ENCODE data around the gene COQ5.

The COQ5 gene

DNA sequence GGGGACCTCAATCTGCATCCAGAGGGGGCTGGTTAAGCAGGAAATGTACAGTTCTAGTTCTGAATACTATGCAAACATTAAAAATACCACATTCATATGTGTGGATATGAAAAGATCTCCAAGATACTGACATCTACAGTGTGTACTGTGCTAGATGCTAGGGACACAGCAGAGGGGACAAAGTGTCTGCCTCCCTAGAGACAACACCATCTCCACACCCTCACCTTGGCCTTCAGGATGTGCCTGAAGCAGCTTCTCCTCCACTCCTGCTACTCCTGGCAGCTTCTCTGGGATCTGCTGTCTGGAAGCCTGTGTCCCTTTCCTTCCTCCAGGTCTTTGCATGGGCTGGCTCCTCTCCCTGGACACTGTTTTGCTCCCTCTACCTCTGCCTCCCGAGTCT is 48.7 kb downstream of the COQ5 start:
- no peak for DNase-seq

DNA sequence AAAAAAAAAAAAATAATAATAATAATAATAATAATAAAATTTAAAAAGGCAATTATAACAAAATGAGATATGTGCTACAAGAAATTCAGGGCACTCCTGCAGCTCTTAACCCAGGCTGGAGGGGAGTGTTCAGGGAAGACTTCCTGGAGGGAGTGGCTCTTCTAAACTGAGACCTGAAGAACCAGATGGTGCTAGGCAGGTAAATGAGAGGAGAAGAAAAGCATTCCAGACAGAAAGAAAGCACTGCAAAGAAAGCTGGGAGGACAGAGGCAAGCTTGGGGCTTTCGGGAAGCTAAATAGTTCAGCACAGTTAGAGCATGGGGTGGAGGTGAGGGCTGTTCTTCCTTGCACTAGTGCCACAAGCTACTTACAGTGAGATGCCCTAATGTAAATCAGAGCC is 49.5 kb downstream of the COQ5 start:
- no peak for DNase-seq

DNA sequence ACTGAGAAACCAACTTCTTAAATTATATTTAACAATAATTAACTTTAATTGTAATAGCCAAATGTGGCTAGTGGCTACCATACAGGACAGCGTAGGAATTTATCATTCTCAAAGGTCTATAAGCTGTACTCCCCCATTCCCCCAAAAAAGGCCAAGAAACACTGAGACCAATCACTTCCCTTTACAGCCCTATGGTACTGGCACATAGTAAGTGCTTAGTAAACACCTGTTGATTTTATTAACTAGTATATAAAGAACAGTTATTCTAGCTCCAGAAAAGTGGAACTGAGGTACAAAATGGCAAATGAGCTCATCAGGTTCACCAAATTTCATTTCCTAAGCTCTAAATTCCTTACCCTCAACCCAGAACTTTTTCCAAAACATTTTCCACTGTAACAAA is 53.3 kb downstream of the COQ5 start:
- no peak for DNase-seq

DNA sequence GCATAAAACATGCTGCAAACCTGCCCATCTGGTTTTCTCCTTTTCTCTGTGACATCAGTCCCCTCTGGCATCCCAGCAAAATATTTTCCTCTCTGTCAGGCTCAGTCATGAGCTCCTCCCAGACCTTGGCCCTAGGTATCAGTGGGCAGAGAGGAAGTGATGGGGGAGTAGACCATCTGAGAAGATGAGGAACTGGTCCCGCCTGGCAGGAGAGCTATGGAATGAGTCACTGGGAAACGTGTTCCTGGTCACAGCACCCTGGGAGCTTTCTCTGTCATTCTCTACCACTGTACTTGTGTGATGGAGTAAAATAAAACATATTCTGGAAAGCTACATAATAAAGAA is 54.4 kb downstream of the COQ5 start:
- peak in 1 of 2 experiments; percentile 9 for DNase-seq

DNA sequence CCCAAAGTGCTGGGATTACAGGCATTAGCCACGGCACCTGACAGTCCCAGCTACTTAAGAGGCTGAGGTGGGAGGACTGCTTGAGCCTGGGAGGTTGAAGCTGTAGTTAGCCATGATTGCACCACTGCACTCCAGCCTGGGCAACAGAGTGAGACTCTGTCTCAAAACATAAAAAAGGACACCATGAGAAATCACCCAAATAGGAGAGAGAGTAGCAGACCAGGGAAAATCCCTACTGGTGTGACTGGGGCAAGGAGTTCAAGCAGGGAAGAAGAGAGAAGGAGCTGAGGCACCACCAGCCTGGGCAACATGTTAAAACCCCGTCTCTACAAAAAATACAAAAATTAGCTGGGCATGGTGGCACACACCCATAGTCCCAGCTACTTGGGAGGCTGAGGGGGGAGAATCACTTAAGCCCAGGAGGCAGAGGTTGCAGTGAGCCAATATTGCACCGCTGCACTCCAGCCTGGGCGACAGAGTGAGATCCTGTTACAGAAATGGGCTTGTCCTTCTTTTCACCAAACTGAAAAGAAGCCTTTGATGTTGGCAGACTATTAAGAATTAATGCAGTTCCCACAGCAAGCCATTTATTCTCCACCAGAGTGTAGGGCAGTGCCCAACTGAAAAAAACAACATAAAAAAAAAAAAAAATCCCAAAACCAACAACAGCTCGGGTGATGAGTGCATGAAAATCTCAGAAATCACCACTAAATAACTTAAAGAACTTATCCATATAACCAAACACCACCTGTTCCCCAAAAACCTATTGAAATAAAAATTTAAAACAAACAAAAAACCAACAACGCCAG is 54.9 kb downstream of the COQ5 start:
- no peak for DNase-seq

DNA sequence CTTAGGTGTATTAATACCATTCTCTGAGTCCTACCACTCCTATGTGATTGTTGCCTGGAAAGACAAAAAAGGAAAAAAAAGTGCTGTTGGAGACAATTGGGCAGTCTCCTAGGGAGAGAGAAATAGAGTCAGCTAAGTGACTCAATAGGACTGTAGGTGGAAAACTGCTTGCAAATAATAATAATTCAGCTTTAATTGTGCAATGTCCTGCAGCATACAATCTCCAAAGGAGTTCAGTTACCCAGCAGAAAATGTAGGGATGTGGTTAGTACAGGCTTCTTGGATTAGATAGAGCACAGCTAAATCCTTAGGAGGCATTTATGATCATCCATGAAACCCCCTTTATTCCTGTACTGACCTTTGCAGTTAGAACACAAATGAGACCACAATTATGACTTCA is 56.4 kb downstream of the COQ5 start:
- DNase-seq: no peak

DNA sequence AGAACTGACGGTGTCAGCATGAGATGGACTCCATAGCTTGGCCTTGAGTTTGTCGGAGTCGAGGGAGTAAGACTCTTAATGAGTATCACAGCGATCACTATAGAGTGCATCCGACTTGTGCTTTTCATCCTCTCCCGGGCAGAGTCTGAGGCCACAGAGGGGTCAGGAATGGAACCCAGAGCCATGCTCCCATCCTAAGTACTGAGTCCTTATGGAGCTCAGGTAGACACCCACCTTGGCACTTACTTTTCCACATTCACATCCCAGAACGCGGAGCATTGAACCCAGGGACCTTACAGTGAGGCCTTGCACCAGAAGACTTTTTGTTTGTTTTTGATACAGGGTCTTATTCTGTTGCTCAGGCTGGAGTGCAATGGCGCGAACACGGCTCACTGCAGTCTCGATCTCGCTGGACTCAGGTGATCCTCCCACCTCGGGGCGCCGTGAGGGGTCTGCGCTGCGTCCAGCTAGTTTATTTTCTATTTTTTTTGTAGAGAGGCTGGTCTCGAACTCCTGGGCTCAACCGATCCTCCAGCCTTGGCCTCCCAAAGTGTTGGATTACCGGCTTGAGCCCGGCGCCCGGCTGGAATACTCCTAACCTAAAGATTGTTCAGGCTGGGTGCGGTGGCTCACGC is 58.7 kb downstream of the COQ5 start:
- no peak for DNase-seq

DNA sequence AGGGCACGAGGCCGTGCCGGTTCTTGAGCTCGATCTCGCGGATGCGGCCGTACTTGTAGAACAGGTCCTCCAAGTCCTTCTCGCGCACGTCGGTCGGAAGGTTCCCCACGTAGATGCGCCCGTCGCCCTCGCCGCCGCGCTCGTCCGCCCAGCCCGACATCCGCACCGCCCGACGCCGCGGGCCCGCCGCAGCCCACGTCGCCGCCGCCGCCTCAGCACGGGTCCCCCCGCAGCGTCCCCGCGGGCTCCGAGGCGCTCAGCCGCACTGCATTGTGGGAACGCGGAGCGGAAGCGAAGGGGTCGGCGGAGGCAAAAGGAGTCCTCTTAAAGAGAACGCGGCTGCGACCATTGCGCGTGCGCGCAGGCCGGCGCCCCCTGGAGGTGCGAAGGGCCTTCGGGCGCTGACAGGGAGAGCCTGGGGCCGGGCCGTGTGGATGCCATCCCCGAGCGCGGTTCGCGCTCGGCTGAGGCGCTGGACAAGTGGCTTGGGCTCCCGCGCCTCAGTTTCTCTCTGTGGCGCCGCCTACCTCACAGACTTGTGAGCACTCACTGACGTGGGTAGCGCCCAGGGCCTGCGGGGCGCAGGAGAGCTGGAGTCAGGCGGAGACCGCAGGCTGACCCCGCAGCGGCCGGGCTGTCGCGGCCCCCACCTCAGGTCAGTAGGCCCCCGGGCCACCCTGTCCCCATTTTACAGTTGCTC is 59.4 kb downstream of the COQ5 start, which contains the start of gene SRSF9:
TSS of gene SRSF9 (minus strand) at position 299 of the 700 bp plus-strand sequence. CDS start at position 160, 139 bp downstream.
- peak; percentile 96 for DNase-seq

DNA sequence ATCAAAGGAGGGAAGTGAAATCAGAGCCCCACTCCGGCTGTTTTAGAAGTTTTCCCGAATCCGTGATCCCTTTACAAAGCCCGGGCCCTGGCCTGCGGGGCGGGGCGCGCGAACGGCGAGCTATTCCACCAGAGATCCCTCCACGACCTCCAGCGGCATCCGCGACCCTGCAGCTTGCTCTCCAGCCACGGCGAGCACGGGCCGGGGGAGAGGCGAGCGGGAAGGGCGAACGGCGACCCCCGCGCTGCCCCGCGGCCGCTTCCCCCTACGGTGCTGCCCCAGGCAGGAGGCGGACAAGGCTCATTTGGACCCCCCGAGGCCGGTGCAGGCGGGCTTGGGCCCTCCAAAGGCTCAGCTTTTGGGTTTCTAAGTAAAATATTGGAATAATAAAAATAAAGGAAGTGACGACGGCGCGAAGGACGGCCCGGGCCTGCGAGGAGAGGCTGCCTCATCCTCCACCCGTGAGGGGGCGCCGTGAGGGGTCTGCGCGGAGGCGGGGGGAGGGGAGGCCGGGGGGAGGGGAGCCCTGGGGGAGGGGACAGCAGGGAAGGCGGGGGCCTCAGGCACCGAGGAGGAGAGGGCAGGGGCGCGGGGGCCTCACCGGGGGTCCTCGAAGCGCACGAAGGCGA is 60.0 kb downstream of the COQ5 start:
- no peak for DNase-seq

DNA sequence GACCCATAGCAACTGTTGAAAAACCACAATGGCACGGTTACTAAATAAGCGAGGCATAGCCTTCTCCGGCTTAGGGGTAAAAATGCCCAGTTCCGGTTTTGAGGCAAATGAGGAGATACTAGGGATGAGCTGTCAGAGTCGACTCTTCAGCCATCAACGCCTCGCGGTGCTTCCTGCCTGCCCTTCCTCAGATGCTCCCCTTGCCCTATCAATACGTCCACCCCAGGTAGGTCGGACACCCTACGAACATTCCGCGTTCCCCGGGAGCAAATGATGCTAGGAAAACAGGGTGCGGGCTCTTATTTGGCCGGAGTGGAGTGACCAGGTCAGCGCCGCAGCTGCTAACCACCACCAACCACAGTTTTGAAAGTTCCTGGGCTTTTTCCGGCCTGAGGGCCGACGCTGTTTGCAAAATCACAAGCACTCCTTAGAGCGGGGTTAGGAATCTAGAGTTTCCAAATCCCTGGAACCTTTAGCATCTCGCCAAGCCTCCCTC is 60.6 kb downstream of the COQ5 start:
- peak in 1 of 2 experiments; percentile 42 for DNase-seq

DNA sequence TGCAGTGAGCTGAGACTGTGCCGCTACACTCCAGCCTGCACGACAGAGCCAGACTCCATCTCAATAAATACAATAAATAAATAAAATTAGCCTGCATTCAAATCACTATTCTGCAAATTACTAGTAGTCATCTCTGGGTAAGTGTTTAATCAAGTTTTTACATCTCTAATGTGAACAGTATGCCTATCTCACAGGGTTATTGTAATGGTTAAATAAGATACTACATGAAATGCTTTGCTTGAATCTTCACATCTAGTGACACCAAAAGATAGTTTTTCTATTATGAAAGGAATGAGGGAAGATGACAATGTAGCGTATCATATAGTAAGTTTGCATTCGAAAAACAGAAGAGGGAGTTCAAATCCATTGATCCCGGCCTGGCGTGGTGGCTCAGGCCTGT is 61.5 kb downstream of the COQ5 start:
- DNase-seq: no peak

DNA sequence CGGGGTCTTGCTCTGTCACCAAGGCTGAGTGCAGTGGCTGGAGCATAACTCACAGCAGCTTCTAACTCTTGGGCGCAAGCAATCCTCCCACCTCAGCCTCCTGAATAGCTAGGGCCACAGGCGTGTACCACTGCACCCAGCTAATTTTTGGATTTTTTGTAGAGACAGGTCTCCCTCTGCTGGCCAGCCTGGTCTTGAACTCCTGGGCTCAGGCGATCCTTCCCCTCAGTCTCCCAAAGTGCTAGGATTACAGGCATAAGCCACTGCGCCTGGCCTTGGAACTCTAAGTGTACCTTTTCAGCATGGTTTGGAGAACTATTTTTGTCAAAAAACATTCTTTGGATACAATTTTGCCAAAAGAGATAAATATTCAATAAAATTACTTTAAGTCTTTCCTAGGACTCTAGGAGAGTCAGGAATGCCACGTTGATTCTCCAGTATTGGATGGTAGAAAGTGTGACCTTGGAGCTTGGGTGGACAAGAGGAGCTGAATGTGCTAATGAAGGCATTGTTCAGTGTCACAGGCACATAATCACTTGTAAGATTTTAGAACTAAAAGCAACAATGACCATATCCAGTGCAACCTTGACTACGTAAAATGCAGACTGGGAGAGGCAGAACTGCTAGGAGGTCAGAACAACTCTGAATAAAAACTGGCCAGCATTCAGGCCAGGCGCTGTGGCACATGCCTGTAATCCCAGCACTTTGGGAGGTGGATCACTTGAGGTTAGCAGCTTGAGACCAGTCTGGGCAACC is 62.2 kb downstream of the COQ5 start:
- DNase-seq: peak; percentile 26 to 36

DNA sequence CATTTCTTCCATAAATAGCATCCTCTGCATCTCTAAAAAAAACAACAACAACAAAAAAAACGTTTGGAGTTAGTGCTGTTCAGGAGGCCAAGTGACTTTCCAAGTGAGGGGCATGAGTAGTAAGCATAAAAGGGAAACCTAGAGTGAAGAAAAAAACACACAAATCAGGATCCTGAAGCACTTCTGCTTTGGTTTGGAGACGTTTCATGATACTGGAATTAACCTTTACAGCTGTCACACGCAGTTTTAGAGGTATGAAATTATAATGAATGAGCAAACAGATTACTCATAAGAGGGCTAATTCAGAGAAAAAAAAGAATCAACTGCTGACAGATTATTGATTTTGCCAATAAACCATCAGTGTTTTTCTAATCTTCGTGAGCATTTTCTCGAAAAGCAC is 63.2 kb downstream of the COQ5 start:
- DNase-seq: no peak

DNA sequence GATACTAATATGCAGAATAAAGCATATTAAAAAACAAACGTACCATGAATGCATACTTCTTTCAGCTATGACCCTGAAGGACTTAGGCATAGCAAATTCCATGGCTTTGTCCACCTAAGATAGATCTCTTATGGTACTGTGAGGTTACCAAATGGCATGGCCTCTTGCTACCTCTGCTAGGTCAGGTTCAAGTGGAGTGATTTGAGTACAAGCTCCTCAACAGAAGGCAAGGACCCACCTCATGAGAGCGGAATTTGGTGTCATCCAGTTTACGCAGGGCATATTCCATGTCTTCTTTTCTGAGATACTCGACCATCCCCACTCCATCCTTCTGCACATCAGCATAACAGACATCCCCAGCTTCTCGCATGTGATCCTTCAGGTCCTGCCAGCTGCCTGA is 65.2 kb downstream of the COQ5 start:
- DNase-seq: no peak

DNA sequence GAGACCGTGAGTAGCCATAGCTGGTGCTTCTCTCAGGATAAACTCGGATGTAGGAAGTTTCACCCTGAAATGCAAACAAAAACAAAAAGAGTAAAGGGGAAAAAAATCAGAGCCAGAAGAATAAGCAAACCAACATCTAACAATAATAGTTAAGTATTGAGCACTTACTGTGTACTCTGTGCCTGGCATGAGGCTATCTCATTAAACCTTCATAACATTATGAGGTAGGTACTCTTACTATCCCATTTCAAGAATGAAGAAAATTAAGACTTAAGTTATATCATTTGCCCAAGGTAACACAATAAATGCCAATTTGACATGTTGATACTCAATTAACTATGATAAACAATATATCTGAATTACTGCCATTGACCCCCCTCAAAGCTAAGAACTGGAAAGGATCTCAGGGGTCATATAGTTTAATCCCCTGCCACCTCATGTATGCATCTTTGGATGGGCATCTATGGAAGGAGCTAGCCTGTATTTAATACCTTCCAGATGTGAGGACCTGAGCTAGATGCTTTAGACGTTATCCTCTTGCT is 66.8 kb downstream of the COQ5 start:
- no peak for DNase-seq

DNA sequence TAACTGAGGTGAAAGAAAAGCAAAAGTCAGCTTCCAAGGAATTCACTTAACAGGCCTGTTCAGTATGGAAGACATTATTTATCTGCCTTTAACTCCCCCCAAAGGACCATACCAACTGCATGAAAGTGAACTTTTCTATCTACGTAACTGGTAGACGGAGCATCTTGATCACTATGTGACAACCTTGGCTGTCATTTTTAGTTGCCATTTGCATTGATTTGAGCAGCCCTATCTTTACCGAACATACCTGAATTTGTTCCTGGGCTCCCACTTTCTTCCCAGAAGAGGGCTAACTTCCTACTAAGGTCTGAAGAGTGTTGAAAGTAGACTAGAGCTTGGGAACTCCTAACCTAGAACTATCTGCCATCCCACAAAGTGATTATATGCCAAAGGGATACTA is 68.8 kb downstream of the COQ5 start:
- no peak for DNase-seq

DNA sequence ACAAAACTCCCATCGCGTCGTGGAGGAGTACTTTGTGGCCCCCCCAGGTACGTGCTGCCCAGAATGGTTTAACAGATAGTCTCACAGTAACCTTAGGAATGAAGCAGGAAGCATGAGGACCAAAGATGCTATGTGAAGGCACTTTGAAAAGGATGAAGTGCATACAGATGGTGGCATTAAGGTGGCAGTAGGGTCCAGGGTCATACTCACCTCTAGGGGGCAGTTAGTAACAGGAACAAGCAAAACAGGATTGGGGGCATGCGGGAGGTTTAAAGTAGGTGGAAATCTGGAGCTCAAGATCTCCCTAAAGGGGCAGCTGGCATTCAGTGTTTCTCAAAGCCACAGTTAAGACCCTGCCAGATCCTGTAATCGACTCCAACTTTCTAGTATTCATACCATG is 71.8 kb downstream of the COQ5 start:
- no peak for DNase-seq

DNA sequence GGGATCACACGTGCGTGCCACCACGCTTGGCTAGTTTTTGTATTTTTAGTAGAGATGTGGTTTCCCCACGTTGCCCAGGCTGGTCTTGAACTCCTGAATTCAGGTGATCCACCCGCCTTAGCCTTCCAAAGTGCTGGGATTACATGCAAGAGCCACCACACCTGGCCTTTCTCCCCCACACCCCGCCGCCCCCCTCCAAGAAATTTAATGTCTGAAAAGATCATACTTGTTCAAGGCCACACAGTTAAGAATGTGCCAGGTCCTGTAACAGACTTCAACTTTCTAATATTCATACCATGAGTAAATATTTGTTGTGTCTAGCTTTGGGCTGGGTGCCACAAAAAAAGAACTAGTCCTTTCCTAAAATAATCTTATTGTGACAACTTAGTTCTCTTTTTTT is 73.7 kb downstream of the COQ5 start:
- no peak for DNase-seq

DNA sequence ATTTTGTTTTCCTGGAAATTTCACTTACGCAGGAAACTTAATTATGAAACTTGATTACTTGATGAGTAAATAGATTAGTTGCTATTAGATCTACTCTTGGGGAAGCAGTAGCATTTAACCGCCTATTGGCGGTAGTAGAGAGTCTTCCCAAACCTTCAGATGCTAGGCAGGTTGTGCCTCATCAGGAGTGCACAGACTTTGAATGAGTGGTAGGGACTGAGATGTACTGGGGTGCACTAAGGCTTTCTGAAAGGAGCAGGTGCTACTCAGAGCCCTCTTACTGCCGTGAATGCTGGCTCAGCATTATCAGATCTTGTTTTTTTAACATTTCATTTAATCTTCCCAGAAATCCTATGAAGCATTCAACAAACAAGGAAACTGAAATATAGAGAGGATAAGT is 75.0 kb downstream of the COQ5 start:
- peak in 1 of 2 experiments; percentile 18 for DNase-seq
